ENCODE results near the gene FASN. TPM values are rescaled to one million over a fixed set of nuclear protein-coding genes. Genes with fewer than 3 reads are reported as not detected.
A peak's percentile ranks its signal among the peaks of the same experiment; 100 is the strongest.

Gene FASN
- polyA plus RNA-seq, 2 of the 4 experiments (the other 2 are of a cell fraction), result 12.9 to 169 TPM

DNA sequence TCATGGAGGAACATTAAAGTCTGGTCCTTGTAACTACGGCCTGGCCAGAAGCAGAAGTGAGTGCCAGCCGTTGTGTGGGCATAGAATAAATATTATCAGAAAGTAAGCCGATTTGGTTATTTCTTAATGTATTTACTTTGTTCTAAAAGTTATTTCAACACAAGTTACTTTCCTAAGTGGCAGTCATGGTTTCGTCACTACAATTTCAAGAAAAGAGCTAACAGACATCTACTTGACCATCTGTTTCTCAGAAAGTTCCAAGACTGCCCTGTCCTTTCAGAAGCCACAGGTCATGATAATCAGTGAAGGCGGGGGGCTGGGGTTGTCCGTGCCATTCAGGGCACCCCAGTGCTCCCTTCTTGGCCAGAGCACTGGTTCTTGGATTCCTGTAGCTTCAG is 14.9 kb upstream of the FASN start:
- Histone ChIP-seq H3K9me3 (no peaks in the 10 kb centered on the region), H3K4me3 (no peak overlapping the region), H3K4me2 (no peak overlapping the region), H3K27ac (no peak overlapping the region), H3K4me1 (peaks cover 7% of the 10 kb centered on the region; the same call in 1 of the 3 replicates)
- TF ChIP-seq HDAC2 (IDR thresholded peaks at IDR 0.05) (no peak), FOSL2 (IDR thresholded peaks at IDR 0.05) (no peak), FOSL2 (CRISPR knock-in tag; IDR thresholded peaks at IDR 0.05) (no peak), NPAS2 (CRISPR knock-in tag; IDR thresholded peaks at IDR 0.05; ENCODE audit: borderline replicate concordance) (no peak), FOSB (CRISPR knock-in tag; IDR thresholded peaks at IDR 0.05) (no peak), TFCP2L1 (CRISPR knock-in tag; IDR thresholded peaks at IDR 0.05) (no peak), CHD2 (IDR thresholded peaks at IDR 0.05; ENCODE audit: low read length, partially characterized antibody) (no peak), NR3C1 (IDR thresholded peaks at IDR 0.05) (no peak), EHF (CRISPR knock-in tag; IDR thresholded peaks at IDR 0.05) (no peak), HOXB13 (CRISPR knock-in tag; IDR thresholded peaks at IDR 0.05; ENCODE audit: low read depth) (no peak), POLR2AphosphoS2 (conservative IDR thresholded peaks at IDR 0.05; ENCODE audit: low read length) (no peak), KDM5A (IDR thresholded peaks at IDR 0.05) (no peak), CBX2 (IDR thresholded peaks at IDR 0.05; ENCODE audit: borderline replicate concordance, low read depth) (no peak), NFE2L2 (conservative IDR thresholded peaks at IDR 0.05; ENCODE audit: low read length) (no peak), CBX8 (IDR thresholded peaks at IDR 0.05) (no peak)
- TF ChIP-seq, protein P1, sequence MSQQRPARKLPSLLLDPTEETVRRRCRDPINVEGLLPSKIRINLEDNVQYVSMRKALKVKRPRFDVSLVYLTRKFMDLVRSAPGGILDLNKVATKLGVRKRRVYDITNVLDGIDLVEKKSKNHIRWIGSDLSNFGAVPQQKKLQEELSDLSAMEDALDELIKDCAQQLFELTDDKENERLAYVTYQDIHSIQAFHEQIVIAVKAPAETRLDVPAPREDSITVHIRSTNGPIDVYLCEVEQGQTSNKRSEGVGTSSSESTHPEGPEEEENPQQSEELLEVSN (IDR thresholded peaks at IDR 0.05; ENCODE audit: borderline replicate concordance, low read depth), result no peak
- TF ChIP-seq, protein P2, sequence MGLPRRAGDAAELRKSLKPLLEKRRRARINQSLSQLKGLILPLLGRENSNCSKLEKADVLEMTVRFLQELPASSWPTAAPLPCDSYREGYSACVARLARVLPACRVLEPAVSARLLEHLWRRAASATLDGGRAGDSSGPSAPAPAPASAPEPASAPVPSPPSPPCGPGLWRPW (IDR thresholded peaks at IDR 0.05), result no peak
- WGBS (ENCODE audit: missing lambda C conversion rate), result 66% methylated on average over 6 of the region's 6 CpGs
- ATAC-seq (no peak), FAIRE-seq (no peak), DNase-seq (ENCODE audit: low read depth in 1 of 2, low spot score in 1 of 2) (no peak)
- CTCF ChIA-PET, result interaction anchor here (0.7 to 5.4 kb wide), 6 partner anchors 10 to 83 kb away, joined by 3 to 18 read pairs (median 5); partner anchors contain the start of gene DCXR
- POLR2A ChIA-PET, result interaction anchor here (1.0 to 1.4 kb wide), 2 partner anchors 11 to 15 kb away, joined by 3 to 4 read pairs; partner anchors contain the start of gene FASN

DNA sequence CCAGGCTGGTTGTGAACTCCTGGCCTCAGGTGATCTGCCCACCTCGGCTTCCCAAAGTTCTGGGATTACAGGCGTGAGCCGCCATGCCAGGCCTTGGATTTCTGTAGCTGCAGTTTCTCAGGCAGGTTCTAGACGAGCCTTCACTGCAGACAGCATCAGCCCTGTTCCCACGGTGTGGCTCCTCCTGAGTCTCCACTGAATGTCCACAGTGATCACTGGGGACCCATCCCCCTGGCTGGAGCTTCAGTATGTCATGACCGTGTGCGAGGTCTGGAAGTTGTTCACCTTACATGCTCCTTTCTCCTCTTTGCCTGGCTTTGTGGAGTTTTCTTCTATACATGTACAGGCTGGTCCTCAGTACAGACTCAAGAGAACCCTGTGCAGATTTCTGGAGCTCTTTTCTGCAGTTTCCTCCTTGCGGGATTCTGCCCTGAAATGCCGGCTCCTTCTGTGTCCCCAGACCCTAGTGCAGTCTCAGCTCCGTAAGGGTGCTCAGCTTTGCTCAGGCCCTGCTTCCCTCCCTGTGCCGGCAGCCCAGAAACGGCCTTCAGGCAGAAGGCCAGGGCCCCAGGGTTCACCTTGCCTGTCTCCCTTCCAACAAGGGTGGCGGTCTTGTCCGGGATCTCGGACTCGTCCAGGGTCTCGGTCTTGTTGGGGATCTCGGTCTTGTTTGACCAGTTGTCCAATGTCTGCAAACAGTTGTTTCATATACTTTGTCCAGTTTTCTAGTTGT is 14.3 kb upstream of the FASN start:
- FAIRE-seq, result no peak
- CTCF ChIA-PET, result interaction anchor here (0.7 to 5.4 kb wide), 5 partner anchors 11 to 82 kb away, joined by 3 to 18 read pairs (median 5); partner anchors contain the start of gene DCXR

DNA sequence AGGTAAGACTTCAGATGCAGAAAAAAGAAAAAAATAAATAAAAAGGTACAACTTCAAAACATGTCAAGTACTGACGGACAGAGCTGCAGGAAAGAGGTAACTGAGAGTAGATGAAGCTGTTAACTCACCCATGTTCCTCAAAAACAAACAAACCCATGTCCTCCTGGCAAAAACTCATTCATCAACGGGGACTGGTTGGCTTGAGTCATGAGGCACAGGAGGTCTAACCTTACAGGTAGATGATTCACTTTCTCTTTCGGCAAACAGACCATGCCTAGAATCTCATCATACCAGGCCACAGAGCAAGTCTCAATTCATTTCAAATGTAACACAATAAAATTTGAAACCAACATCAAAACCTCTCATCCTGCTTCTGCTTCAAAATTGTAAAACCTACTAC is 12.3 kb upstream of the FASN start:
- POLR2A ChIA-PET, result interaction anchor here (0.9 kb wide), 1 partner anchor 12 kb away, joined by 3 read pairs; no protein-coding TSS in a partner anchor
- 44% methylated on average over 3 of the region's 3 CpGs for WGBS (ENCODE audit: missing lambda C conversion rate)
- no peak overlapping the region for H3K4me3 ChIP-seq
- FAIRE-seq, result peak; percentile 70
- no peaks in the 10 kb centered on the region for H3K9me3 ChIP-seq
- H3K4me1 ChIP-seq, result peaks cover 24% of the 10 kb centered on the region
- ATAC-seq, result no peak
- CTCF ChIA-PET, result interaction anchor here (1.2 to 5.4 kb wide), 3 partner anchors 10 to 80 kb away, joined by 3 to 18 read pairs (median 4); no protein-coding TSS in a partner anchor
- peak in 1 of 2 experiments; percentile 68 for DNase-seq (ENCODE audit: low read depth in 1 of 2, low spot score in 1 of 2)
- no peak overlapping the region for H3K27ac ChIP-seq
- TF ChIP-seq, protein P3, sequence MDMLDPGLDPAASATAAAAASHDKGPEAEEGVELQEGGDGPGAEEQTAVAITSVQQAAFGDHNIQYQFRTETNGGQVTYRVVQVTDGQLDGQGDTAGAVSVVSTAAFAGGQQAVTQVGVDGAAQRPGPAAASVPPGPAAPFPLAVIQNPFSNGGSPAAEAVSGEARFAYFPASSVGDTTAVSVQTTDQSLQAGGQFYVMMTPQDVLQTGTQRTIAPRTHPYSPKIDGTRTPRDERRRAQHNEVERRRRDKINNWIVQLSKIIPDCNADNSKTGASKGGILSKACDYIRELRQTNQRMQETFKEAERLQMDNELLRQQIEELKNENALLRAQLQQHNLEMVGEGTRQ (IDR thresholded peaks at IDR 0.05), result peak; percentile 37; the same call in 1 of the 2 replicates
- TF ChIP-seq TFCP2L1 (CRISPR knock-in tag; IDR thresholded peaks at IDR 0.05), result no peak
- H3K4me2 ChIP-seq, result peak overlapping the region; percentile 24; the same call in 2 of the 3 replicates

More for the DNA sequence above, 14.3 kb upstream of the FASN start:
- no peak for ATAC-seq
- POLR2A ChIA-PET, result interaction anchor here (1.0 kb wide), 1 partner anchor 11 kb away, joined by 3 read pairs; no protein-coding TSS in a partner anchor
- 91% methylated on average over 18 of the region's 18 CpGs for WGBS (ENCODE audit: missing lambda C conversion rate)
- H3K4me3 ChIP-seq, result no peak overlapping the region
- no peak overlapping the region for H3K27ac ChIP-seq
- DNase-seq (ENCODE audit: low read depth in 1 of 2, low spot score in 1 of 2), result no peak
- no peak for TF ChIP-seq EP300 (IDR thresholded peaks at IDR 0.05)
- H3K4me2 ChIP-seq, result no peak overlapping the region
- peaks cover 7% of the 10 kb centered on the region; the same call in 1 of the 3 replicates for H3K4me1 ChIP-seq
- no peaks in the 10 kb centered on the region for H3K9me3 ChIP-seq

Measured in A549 (cell line).